Upper lobe of left lung (tissue), 4 donors: ENCODE measurements around the gene NTN1.

Experiments used
- EP300 ChIP-seq, 4 donors: sonication (generic); formaldehyde crosslinking; IDR thresholded peaks; one replicate each; pipeline ENCODE4 v1.5.1; 2017; ENCODE audit warnings: antibody characterized with exemption in 4 of 4, control low read depth in 2 of 4
- POLR2A ChIP-seq, 4 donors: fragments of 450-650 bp; IDR thresholded peaks; one replicate each; pipeline ENCODE4 v1.5.1; 2016 to 2017; ENCODE audit warnings: antibody characterized with exemption in 4 of 4, mild to moderate bottlenecking in 2 of 4
- POLR2AphosphoS5 ChIP-seq, 2 donors: sonication (generic); formaldehyde crosslinking; IDR thresholded peaks; one replicate each; pipeline ENCODE4 v1.5.1; 2017; ENCODE audit warnings: antibody characterized with exemption in 2 of 2
- TF ChIP-seq, protein P1 (sequence below), 6 experiments: fragments of 450-650 bp in 4 of 6; fragments of 200-600 bp in 2 of 6; sonication (generic) in 2 of 6; IDR thresholded peaks; one replicate each; pipeline ENCODE4 v1.5.1; 2016 to 2019; ENCODE audit warnings: antibody characterized with exemption in 6 of 6

DNA sequence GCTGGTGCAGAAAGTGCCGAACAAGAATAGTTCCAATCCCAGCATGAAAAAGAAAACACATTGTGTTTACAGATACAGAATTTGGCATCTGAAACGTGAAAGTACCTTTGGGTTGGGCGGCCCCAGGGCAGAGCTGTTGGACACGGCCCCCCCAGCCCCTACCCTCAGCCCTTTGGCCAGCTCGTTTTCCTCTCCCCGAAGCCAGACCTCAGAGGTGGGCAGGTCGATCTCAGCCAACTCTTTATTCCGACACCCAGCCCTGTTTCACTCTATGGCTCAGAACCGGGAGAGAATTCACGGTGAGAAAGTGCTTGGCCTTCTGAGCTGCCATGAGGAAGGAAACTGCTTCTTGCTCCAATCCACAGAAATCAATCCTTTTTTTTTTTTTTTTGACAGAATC is 11.3 kb downstream of the NTN1 start:
- TF ChIP-seq, protein P1, sequence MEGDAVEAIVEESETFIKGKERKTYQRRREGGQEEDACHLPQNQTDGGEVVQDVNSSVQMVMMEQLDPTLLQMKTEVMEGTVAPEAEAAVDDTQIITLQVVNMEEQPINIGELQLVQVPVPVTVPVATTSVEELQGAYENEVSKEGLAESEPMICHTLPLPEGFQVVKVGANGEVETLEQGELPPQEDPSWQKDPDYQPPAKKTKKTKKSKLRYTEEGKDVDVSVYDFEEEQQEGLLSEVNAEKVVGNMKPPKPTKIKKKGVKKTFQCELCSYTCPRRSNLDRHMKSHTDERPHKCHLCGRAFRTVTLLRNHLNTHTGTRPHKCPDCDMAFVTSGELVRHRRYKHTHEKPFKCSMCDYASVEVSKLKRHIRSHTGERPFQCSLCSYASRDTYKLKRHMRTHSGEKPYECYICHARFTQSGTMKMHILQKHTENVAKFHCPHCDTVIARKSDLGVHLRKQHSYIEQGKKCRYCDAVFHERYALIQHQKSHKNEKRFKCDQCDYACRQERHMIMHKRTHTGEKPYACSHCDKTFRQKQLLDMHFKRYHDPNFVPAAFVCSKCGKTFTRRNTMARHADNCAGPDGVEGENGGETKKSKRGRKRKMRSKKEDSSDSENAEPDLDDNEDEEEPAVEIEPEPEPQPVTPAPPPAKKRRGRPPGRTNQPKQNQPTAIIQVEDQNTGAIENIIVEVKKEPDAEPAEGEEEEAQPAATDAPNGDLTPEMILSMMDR (IDR thresholded peaks at IDR 0.05), result no peak
- TF ChIP-seq EP300 (IDR thresholded peaks at IDR 0.05), result no peak
- no peak for TF ChIP-seq POLR2AphosphoS5 (IDR thresholded peaks at IDR 0.05)
- no peak for TF ChIP-seq POLR2A (IDR thresholded peaks at IDR 0.05)
